Ovary (tissue), 9 donors: Measurements from ENCODE around the gene CELF6. TPM values are rescaled to one million over a fixed set of nuclear protein-coding genes. Genes with fewer than 3 reads are reported as not detected.
A peak's percentile ranks its signal among the peaks of the same experiment; 100 is the strongest.

Experiments used
- DNase-seq, 5 donors: peaks; one replicate each; pipeline ENCODE4 v3.0.0-alpha.2; 2019 to 2020
- H3K27ac ChIP-seq, 2 donors: fragments of 200-600 bp; one replicate each; pipeline versions ENCODE4 v1.5.1 to v1.8.0; 2019 to 2022
- H3K27me3 ChIP-seq: fragments of 200-600 bp; one replicate; pipeline ENCODE4 v1.8.0; 2022
- H3K36me3 ChIP-seq: fragments of 200-600 bp; sonication (generic); one replicate; pipeline ENCODE4 v1.5.1; 2019
- H3K4me1 ChIP-seq: one replicate; pipeline ENCODE4 v1.8.1; 2013; ENCODE audit warnings: mild to moderate bottlenecking, moderate library complexity; ENCODE audit not compliant: insufficient read depth
- H3K4me3 ChIP-seq: fragments of 200-600 bp; sonication (generic); one replicate; pipeline ENCODE4 v1.5.1; 2017
- H3K9me3 ChIP-seq, 2 donors: fragments of 200-600 bp in 1 of 2; sonication (generic) in 1 of 2; one replicate each; pipeline versions ENCODE4 v1.5.1 to v1.8.1; 2013 to 2019; ENCODE audit warnings: mild to moderate bottlenecking in 1 of 2, moderate library complexity in 1 of 2
- EP300 ChIP-seq: sonication (generic); formaldehyde crosslinking; IDR thresholded peaks from one replicate; pipeline ENCODE4 v1.6.1; 2017; ENCODE audit warnings: antibody characterized with exemption
- POLR2A ChIP-seq: fragments of 450-650 bp; IDR thresholded peaks from one replicate; pipeline ENCODE4 v1.6.1; 2017; ENCODE audit warnings: antibody characterized with exemption, mild to moderate bottlenecking, moderate library complexity
- WGBS, 3 donors: extraction: QIAGEN DNeasy Blood & Tissue Kit in 1 of 3; methylation state at CpG; one replicate each; pipeline versions ENCODE4 v1.1.5 to v1.1.7; 2013 to 2017; 5-methylcytosine and 5-hydroxymethylcytosine counted together
- intact Hi-C, 4 donors: fragments of 100-400 bp; cut with DNase I; formaldehyde crosslinking; loops; one replicate each; pipeline versions ENCODE4 v1.11.0 to v1.15.1; 2022 to 2023
- polyA plus RNA-seq, 2 donors: library from polyadenylated mRNA; stranded (reverse); fragments of 200-250 nt in 1 of 2; fragments of 350-450 nt in 1 of 2; fragmentation: Illumina TruSeq in 1 of 2; extraction: RNeasy Lipid Tissue Mini Kit (QIAGEN cat#74804) in 1 of 2; gene quantifications; one replicate each; pipeline ENCODE4 v1.2.3, GENCODE V29; 2013 to 2014
- total RNA-seq, 7 donors: library from RNA; depleted of rRNA in 2 of 7; stranded (reverse); fragments of >200 nt in 2 of 7; fragmentation: NEBNext Ultra II Directional in 3 of 7; extraction: Animal tissue kit (Norgen Biotek cat#: 25700) in 3 of 7; gene quantifications; one replicate each; pipeline versions ENCODE4 v1.1.0 to v1.2.4, GENCODE V29; 2016 to 2023
- TF ChIP-seq, protein P1 (sequence below), 3 donors: fragments of 450-650 bp in 2 of 3; fragments of 200-600 bp in 1 of 3; IDR thresholded peaks; one replicate each; pipeline versions ENCODE4 v1.5.1 to v1.8.0; 2016 to 2022; ENCODE audit warnings: antibody characterized with exemption in 3 of 3, mild to moderate bottlenecking in 1 of 3
- donor health status: DM: no; HTN: no; CAD: no; lungs with moderate emphysema.
- donor health status: DM: no; HTN: no; CAD: no.
- donor health status: Bipolar disorder and iron deficiency.
- donor health status: DM: yes; HTN: yes; CAD: no.
- donor health status: DM: no; HTN: no; CAD: no.
- donor health status: DM: yes; HTN: yes; CAD: no.

The CELF6 gene
- total and polyA plus RNA-seq, 9 donors = 3.2 to 8.5 (median 4.7) TPM

DNA sequence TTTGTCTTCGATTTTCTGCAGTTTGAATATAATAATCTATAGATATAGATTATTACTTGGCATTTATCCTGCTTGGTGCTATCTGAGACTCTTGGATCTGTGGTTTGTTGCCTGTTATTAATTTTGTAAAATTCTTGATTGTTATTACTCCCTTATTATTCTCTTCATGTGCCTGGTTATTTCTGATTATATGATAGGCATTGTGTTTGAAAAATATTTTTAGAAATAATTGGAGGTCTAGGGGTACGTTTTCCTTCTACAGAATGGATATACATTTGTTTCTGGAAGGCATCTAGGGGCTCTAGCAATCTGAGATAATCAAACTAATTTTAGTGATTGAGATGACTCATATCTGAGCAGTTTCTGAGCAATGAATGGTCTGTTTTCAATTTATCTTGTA is 14.9 kb upstream of the CELF6 start:
- H3K4me1 ChIP-seq = no peaks in the 10 kb centered on the region
- no peaks in the 10 kb centered on the region for H3K36me3 ChIP-seq
- no peak overlapping the region for H3K27ac ChIP-seq
- intact Hi-C loops = no loop called here
- no peaks in the 10 kb centered on the region for H3K9me3 ChIP-seq
- 92 to 96% (median 93%) methylated on average over 2 of the region's 2 CpGs for WGBS, 3 donors
- TF ChIP-seq EP300 = no peak
- TF ChIP-seq POLR2A = no peak
- TF ChIP-seq, protein P1, sequence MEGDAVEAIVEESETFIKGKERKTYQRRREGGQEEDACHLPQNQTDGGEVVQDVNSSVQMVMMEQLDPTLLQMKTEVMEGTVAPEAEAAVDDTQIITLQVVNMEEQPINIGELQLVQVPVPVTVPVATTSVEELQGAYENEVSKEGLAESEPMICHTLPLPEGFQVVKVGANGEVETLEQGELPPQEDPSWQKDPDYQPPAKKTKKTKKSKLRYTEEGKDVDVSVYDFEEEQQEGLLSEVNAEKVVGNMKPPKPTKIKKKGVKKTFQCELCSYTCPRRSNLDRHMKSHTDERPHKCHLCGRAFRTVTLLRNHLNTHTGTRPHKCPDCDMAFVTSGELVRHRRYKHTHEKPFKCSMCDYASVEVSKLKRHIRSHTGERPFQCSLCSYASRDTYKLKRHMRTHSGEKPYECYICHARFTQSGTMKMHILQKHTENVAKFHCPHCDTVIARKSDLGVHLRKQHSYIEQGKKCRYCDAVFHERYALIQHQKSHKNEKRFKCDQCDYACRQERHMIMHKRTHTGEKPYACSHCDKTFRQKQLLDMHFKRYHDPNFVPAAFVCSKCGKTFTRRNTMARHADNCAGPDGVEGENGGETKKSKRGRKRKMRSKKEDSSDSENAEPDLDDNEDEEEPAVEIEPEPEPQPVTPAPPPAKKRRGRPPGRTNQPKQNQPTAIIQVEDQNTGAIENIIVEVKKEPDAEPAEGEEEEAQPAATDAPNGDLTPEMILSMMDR (IDR thresholded peaks at IDR 0.05) = no peak
- no peak overlapping the region for H3K4me3 ChIP-seq
- H3K27me3 ChIP-seq = no peaks in the 10 kb centered on the region
- DNase-seq = no peak

DNA sequence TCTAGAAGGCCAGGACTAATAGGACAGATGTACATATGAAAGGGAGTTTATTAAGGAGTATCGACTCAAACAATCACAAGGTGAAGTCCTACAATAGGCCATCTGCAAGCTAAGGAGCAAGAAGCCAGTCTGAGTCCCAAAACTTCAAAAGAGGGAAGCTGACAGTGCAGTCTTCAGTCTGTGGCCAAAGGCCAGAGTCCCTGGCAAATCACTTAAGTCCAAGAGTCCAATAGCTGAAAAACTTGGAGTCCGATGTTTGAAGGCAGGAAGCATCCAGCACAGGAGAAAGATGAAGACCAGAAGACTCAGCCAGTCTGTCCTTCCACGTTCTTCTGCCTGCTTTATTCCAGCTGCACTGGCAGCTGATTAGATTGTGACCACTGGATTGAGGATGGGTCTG is 11.1 kb upstream of the CELF6 start:
- WGBS, 3 donors = 79 to 87% (median 81%) methylated on average over 3 of the region's 3 CpGs

DNA sequence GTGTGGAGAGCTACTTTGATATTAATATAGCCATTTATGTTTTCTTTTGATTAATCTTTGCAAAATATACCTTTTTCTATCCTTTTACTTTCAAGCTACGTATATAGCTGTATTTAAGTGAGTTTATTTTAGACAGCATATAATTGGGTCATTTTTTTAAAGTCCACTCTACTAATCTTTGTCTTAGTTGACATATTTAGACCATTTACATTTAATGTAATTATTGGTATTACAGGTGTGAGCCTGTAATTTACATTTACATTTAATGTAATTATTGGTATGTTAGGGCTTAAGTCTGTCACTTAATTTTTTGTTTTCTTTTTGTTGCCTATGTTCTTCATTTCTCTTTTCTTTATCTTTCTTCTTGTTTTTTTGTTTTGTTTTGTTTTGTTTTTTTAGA is 3.8 kb upstream of the CELF6 start:
- no peak for DNase-seq
- no peak overlapping the region for H3K27ac ChIP-seq
- H3K4me1 ChIP-seq = peaks cover 8% of the 10 kb centered on the region
- no peaks in the 10 kb centered on the region for H3K36me3 ChIP-seq
- no peaks in the 10 kb centered on the region for H3K9me3 ChIP-seq
- no peaks in the 10 kb centered on the region for H3K27me3 ChIP-seq
- intact Hi-C loops = no loop called here
- TF ChIP-seq EP300 = no peak
- no peak for TF ChIP-seq POLR2A
- TF ChIP-seq, protein P1 (IDR thresholded peaks at IDR 0.05) = no peak
- no peak overlapping the region for H3K4me3 ChIP-seq
- 93 to 98% (median 96%) methylated on average over 1 of the region's 1 CpG for WGBS, 3 donors

More for the DNA sequence above, 11.1 kb upstream of the CELF6 start:
- intact Hi-C loops = no loop called here
- no peaks in the 10 kb centered on the region for H3K36me3 ChIP-seq
- no peak overlapping the region for H3K4me3 ChIP-seq
- H3K9me3 ChIP-seq = no peaks in the 10 kb centered on the region
- no peaks in the 10 kb centered on the region for H3K4me1 ChIP-seq
- no peaks in the 10 kb centered on the region for H3K27me3 ChIP-seq
- TF ChIP-seq, protein P1 (IDR thresholded peaks at IDR 0.05) = no peak
- TF ChIP-seq EP300 = no peak
- TF ChIP-seq POLR2A = no peak
- no peak for DNase-seq
- no peak overlapping the region for H3K27ac ChIP-seq

DNA sequence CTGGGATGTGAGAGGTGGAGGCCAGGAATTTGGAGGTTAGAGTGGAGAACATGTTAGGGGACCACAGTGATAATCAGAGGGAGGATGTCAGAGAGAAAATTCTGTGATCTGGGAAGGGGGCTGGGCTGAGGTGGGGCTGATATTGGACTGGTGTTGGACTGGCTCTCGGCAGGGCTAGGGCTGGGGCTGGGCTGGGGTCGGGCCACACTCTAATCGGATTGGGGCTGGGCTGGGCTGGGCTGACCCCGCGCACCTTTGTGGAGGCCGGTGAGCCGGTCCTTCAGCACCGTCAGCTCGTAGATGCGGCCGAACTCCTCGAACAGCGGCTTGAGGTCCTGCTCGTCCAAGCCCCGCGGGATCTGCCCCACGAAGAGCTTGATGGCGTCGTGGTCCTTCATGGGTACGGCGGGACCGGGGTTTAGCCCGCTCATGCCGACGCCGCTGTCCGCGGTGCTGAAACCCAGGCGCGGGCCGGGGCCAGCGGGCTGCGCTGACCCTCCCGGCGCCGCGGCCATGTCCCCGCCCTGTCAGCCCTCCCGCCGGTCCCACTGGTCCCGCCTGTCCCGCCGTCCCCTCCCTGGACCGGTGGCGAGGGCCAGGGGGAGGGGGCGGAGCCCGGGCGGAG is 485 bp downstream of the CELF6 start:
- WGBS, 3 donors = 4 to 40% (median 4%) methylated on average over 7 to 48 of the region's 48 CpGs
- intact Hi-C loops = no loop called here
- DNase-seq = peak; percentile 63 to 85 (median 81)
- H3K9me3 ChIP-seq = no peaks in the 10 kb centered on the region
- H3K4me3 ChIP-seq = peak overlapping the region; percentile 36
- no peaks in the 10 kb centered on the region for H3K36me3 ChIP-seq
- H3K4me1 ChIP-seq = peaks cover 8% of the 10 kb centered on the region
- H3K27ac ChIP-seq = peak overlapping the region in 1 of 2 donors; percentile 41
- TF ChIP-seq EP300 (no peak), POLR2A (no peak)
- TF ChIP-seq, protein P1 (IDR thresholded peaks at IDR 0.05) = no peak
- H3K27me3 ChIP-seq = no peaks in the 10 kb centered on the region
